ENCODE measurements around the gene CD200R1. TPM values are rescaled to one million over a fixed set of nuclear protein-coding genes. Genes with fewer than 3 reads are reported as not detected.

Gene CD200R1
- total and polyA plus RNA-seq, 9 of the 15 experiments (the other 6 are each of a cell fraction or from before 2014, with no cell fraction given), result 0.04 to 0.23 (median 0.09) TPM; not detected in 5

- TF ChIP-seq ATF1 (CRISPR knock-in tag; IDR thresholded peaks at IDR 0.05) (no peak), ATF1 (tag; IDR thresholded peaks at IDR 0.05) (peak; percentile 46), ZNF696 (CRISPR knock-in tag; conservative IDR thresholded peaks at IDR 0.05) (no peak), ZNF232 (CRISPR knock-in tag; IDR thresholded peaks at IDR 0.05) (no peak), BRF1 (IDR thresholded peaks at IDR 0.05; ENCODE audit: borderline replicate concordance, extremely low read depth, insufficient read length) (no peak), RFX5 (IDR thresholded peaks at IDR 0.05; ENCODE audit: low read depth, low read length) (no peak), THRA (IDR thresholded peaks at IDR 0.05) (no peak), POLR2AphosphoS2 (IDR thresholded peaks at IDR 0.05; ENCODE audit: low read length) (no peak), BDP1 (IDR thresholded peaks at IDR 0.05; ENCODE audit: insufficient read depth, insufficient read length) (no peak), ZNF589 (CRISPR knock-in tag; IDR thresholded peaks at IDR 0.05; ENCODE audit: low read depth) (no peak), BRD9 (IDR thresholded peaks at IDR 0.05; ENCODE audit: low read depth, partially characterized antibody) (no peak), GATAD2A (IDR thresholded peaks at IDR 0.05) (no peak), RB1 (IDR thresholded peaks at IDR 0.05; ENCODE audit: low read depth) (0 out of 2 replicates have a peak, but pooled peaks have one; percentile 23), XRCC5 (IDR thresholded peaks at IDR 0.05; ENCODE audit: low read depth, low read length) (no peak), DMBX1 (CRISPR knock-in tag; IDR thresholded peaks at IDR 0.05; ENCODE audit: borderline replicate concordance) (no peak), NR1H2 (CRISPR knock-in tag; IDR thresholded peaks at IDR 0.05) (no peak), ID3 (CRISPR knock-in tag; IDR thresholded peaks at IDR 0.05) (no peak), ID3 (tag; IDR thresholded peaks at IDR 0.05) (no peak), SRSF7 (optimal IDR thresholded peaks at IDR 0.05; ENCODE audit: low read depth, low read length) (no peak), CBX2 (IDR thresholded peaks at IDR 0.05; ENCODE audit: insufficient read depth, low read length, poor library complexity, severe bottlenecking) (no peak), PPARD (CRISPR knock-in tag; IDR thresholded peaks at IDR 0.05) (no peak), ZNF224 (CRISPR knock-in tag; IDR thresholded peaks at IDR 0.05) (no peak), NCOA1 (IDR thresholded peaks at IDR 0.05; ENCODE audit: low read depth) (no peak), BCOR (IDR thresholded peaks at IDR 0.05) (no peak), SMAD4 (CRISPR knock-in tag; conservative IDR thresholded peaks at IDR 0.05) (no peak), ZNF766 (CRISPR knock-in tag; conservative IDR thresholded peaks at IDR 0.05) (no peak), MBD1 (CRISPR knock-in tag; IDR thresholded peaks at IDR 0.05) (no peak)
These were observed 44.6 kb upstream of the CD200R1 start (continued) for GRCh38 chr3:113019182-113020137.

Measured in K562 (cell line).